ENCODE results near the gene ACTN2. TPM values are rescaled to one million over a fixed set of nuclear protein-coding genes. Genes with fewer than 3 reads are reported as not detected.

Gene ACTN2
- total RNA-seq, 1 experiment from 2014 or later: 0.49 TPM

DNA sequence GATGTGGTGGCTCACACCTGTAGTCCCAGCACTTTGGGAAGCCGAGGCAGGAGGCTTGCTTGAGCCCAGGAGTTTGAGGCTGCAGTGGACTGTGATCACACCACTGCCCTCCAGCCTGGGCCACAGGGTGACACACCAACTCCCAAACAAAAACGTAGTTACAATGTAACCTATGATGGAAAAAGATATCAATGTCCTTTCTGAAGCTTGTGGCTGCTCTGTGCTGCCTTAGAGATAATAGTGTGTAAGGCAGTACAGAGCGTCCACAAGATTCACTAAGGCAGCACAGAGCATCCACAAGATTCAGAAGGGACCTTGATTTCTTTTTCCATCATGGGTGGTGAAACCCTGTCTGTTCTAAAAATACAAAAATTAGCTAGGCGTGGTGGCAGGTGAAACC, 42.5 kb downstream of the ACTN2 start:
- intact Hi-C loops (cut with micrococcal nuclease; ENCODE audit: unreplicated experiment): no loop called here
- no peak for DNase-seq (ENCODE audit: low read depth, low spot score)
- ChIA-PET CTCF (no interaction called here), POLR2A (no interaction called here)
- no peak overlapping the region for H3K27ac ChIP-seq (ENCODE audit: low read length)
- H3K36me3 ChIP-seq (ENCODE audit: control insufficient read depth, insufficient read depth, low read length): no peaks in the 10 kb centered on the region
- H3K4me1 ChIP-seq (ENCODE audit: control insufficient read depth, insufficient read depth, low read length): no peaks in the 10 kb centered on the region
- no peak for ATAC-seq
- in situ Hi-C loops (cut with HindIII; ENCODE audit: low pct_unique_long_range_greater_than_20kb, low sequenced_read_pairs): no loop called here
- TF ChIP-seq SIN3A (IDR thresholded peaks at IDR 0.05; ENCODE audit: borderline replicate concordance, insufficient read depth, low read depth, low read length): no peak
- TF ChIP-seq TCF7L2 (IDR thresholded peaks at IDR 0.05; ENCODE audit: low read depth, low read length): no peak
- TF ChIP-seq, protein P1, sequence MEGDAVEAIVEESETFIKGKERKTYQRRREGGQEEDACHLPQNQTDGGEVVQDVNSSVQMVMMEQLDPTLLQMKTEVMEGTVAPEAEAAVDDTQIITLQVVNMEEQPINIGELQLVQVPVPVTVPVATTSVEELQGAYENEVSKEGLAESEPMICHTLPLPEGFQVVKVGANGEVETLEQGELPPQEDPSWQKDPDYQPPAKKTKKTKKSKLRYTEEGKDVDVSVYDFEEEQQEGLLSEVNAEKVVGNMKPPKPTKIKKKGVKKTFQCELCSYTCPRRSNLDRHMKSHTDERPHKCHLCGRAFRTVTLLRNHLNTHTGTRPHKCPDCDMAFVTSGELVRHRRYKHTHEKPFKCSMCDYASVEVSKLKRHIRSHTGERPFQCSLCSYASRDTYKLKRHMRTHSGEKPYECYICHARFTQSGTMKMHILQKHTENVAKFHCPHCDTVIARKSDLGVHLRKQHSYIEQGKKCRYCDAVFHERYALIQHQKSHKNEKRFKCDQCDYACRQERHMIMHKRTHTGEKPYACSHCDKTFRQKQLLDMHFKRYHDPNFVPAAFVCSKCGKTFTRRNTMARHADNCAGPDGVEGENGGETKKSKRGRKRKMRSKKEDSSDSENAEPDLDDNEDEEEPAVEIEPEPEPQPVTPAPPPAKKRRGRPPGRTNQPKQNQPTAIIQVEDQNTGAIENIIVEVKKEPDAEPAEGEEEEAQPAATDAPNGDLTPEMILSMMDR (IDR thresholded peaks at IDR 0.05): no peak
- no peak for TF ChIP-seq POLR2AphosphoS5 (IDR thresholded peaks at IDR 0.05; ENCODE audit: low read depth, low read length)
- TF ChIP-seq, protein P2, sequence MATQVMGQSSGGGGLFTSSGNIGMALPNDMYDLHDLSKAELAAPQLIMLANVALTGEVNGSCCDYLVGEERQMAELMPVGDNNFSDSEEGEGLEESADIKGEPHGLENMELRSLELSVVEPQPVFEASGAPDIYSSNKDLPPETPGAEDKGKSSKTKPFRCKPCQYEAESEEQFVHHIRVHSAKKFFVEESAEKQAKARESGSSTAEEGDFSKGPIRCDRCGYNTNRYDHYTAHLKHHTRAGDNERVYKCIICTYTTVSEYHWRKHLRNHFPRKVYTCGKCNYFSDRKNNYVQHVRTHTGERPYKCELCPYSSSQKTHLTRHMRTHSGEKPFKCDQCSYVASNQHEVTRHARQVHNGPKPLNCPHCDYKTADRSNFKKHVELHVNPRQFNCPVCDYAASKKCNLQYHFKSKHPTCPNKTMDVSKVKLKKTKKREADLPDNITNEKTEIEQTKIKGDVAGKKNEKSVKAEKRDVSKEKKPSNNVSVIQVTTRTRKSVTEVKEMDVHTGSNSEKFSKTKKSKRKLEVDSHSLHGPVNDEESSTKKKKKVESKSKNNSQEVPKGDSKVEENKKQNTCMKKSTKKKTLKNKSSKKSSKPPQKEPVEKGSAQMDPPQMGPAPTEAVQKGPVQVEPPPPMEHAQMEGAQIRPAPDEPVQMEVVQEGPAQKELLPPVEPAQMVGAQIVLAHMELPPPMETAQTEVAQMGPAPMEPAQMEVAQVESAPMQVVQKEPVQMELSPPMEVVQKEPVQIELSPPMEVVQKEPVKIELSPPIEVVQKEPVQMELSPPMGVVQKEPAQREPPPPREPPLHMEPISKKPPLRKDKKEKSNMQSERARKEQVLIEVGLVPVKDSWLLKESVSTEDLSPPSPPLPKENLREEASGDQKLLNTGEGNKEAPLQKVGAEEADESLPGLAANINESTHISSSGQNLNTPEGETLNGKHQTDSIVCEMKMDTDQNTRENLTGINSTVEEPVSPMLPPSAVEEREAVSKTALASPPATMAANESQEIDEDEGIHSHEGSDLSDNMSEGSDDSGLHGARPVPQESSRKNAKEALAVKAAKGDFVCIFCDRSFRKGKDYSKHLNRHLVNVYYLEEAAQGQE (IDR thresholded peaks at IDR 0.05; ENCODE audit: insufficient read depth in 1 of 2, low read depth in 2 of 2, low read length in 1 of 2): no peak
- H3K4me3 ChIP-seq (ENCODE audit: low read depth in 2 of 2, low read length in 2 of 2): no peak overlapping the region
- no peaks in the 10 kb centered on the region for H3K9me3 ChIP-seq (ENCODE audit: control insufficient read depth, insufficient read depth, low read depth, low read length)
- H3K27me3 ChIP-seq (ENCODE audit: control insufficient read depth, insufficient read depth, low read length): no peaks in the 10 kb centered on the region
- no TSS peak for BruUV-seq (replicated peaks)

DNA sequence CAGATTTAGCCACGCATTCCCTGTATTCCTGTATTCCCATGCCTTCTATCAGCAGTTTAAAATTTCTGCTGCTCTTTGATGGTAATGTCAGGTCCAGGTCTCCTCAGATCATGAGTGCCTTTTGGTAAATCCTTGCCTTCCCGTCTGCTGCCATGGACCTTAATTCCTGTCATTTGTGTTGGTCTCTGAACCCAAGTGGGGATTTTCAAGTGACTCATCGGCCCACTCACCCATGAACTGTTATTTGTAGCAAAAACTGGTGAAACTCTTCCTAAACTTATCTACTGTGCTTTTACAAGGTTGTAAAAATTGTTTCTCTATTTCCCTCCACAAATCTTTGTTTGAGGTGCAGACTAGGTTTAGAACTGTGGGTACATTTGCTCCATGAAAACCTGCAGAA, 47.4 kb downstream of the ACTN2 start:
- Histone ChIP-seq H3K9me3 (ENCODE audit: control insufficient read depth, insufficient read depth, low read depth, low read length) (no peaks in the 10 kb centered on the region), H3K4me1 (ENCODE audit: control insufficient read depth, insufficient read depth, low read length) (no peaks in the 10 kb centered on the region), H3K27ac (ENCODE audit: low read length) (no peak overlapping the region), H3K36me3 (ENCODE audit: control insufficient read depth, insufficient read depth, low read length) (no peaks in the 10 kb centered on the region), H3K27me3 (ENCODE audit: control insufficient read depth, insufficient read depth, low read length) (no peaks in the 10 kb centered on the region), H3K4me3 (ENCODE audit: low read depth in 2 of 2, low read length in 2 of 2) (no peak overlapping the region)
- CTCF ChIA-PET: no interaction called here
- TF ChIP-seq, protein P2 (IDR thresholded peaks at IDR 0.05; ENCODE audit: insufficient read depth in 1 of 2, low read depth in 2 of 2, low read length in 1 of 2): no peak
- TF ChIP-seq POLR2AphosphoS5 (IDR thresholded peaks at IDR 0.05; ENCODE audit: low read depth, low read length): no peak
- TF ChIP-seq, protein P1 (IDR thresholded peaks at IDR 0.05): no peak
- TF ChIP-seq TCF7L2 (IDR thresholded peaks at IDR 0.05; ENCODE audit: low read depth, low read length): no peak
- no peak for TF ChIP-seq SIN3A (IDR thresholded peaks at IDR 0.05; ENCODE audit: borderline replicate concordance, insufficient read depth, low read depth, low read length)
- no peak for ATAC-seq
- intact Hi-C loops (cut with micrococcal nuclease; ENCODE audit: unreplicated experiment): no loop called here
- POLR2A ChIA-PET: no interaction called here
- no TSS peak for BruUV-seq (replicated peaks)
- in situ Hi-C loops (cut with HindIII; ENCODE audit: low pct_unique_long_range_greater_than_20kb, low sequenced_read_pairs): no loop called here
- no peak for DNase-seq (ENCODE audit: low read depth, low spot score)
